Keratinocyte (primary cell): ENCODE results near the gene SSTR3. TPM values are rescaled to one million over a fixed set of nuclear protein-coding genes. Genes with fewer than 3 reads are reported as not detected.
A peak's percentile ranks its signal among the peaks of the same experiment; 100 is the strongest.

ENCODE experiments used
- DNase-seq: peaks from one replicate; pipeline ENCODE4 v3.0.0-alpha.2; 2011; ENCODE audit warnings: low read depth, missing footprints, low spot score
- FAIRE-seq: peaks from 2 replicates; lab custom pipeline; 2011; peaks lifted over from hg19 to GRCh38; lab: Jason Lieb, UNC
- H2AFZ ChIP-seq: 2 replicates; pipeline ENCODE4 v1.6.0; 2012; ENCODE audit warnings: low read length, control low read depth, inconsistent platforms; ENCODE audit not compliant: control insufficient read depth
- H3K27ac ChIP-seq: 2 replicates; pipeline ENCODE4 v1.5.1; 2011; ENCODE audit warnings: low read length; ENCODE audit not compliant: control insufficient read depth, insufficient read depth
- H3K27me3 ChIP-seq: 3 replicates; pipeline ENCODE4 v1.6.0; 2011; ENCODE audit warnings: low read length; ENCODE audit not compliant: control insufficient read depth, insufficient read depth; ENCODE audit errors: extremely low read depth
- H3K36me3 ChIP-seq, 2 experiments: 2 replicates in 1 of 2; 3 replicates in 1 of 2; pipeline ENCODE4 v1.5.1; 2011; ENCODE audit warnings: low read length in 2 of 2, mild to moderate bottlenecking in 1 of 2; ENCODE audit not compliant: control insufficient read depth in 2 of 2, insufficient read depth in 2 of 2; ENCODE audit errors: extremely low read depth in 1 of 2
- H3K4me1 ChIP-seq: 3 replicates; pipeline ENCODE4 v1.5.1; 2011; ENCODE audit warnings: low read length; ENCODE audit not compliant: control insufficient read depth, insufficient read depth; ENCODE audit errors: extremely low read depth
- H3K4me2 ChIP-seq: 3 replicates; pipeline ENCODE4 v1.6.0; 2011; ENCODE audit warnings: low read depth, low read length; ENCODE audit not compliant: control insufficient read depth, insufficient read depth; ENCODE audit errors: extremely low read depth
- H3K4me3 ChIP-seq, 3 experiments: fragments of 200-600 bp in 1 of 3; sonication (generic) in 1 of 3; 2 replicates in 2 of 3; 3 replicates in 1 of 3; pipeline ENCODE4 v1.5.1; 2011 to 2016; ENCODE audit warnings: low read length in 3 of 3, mild to moderate bottlenecking in 3 of 3, control low read depth in 2 of 3, inconsistent platforms in 1 of 3, low read depth in 1 of 3, mixed read lengths in 1 of 3, mixed run types in 1 of 3, moderate library complexity in 1 of 3; ENCODE audit not compliant: control insufficient read depth in 2 of 3, insufficient read depth in 2 of 3; ENCODE audit errors: extremely low read depth in 1 of 3
- H3K79me2 ChIP-seq: 2 replicates; pipeline ENCODE4 v1.6.0; 2012; ENCODE audit warnings: low read length; ENCODE audit not compliant: control insufficient read depth, insufficient read depth
- H3K9ac ChIP-seq: 3 replicates; pipeline ENCODE4 v1.6.0; 2011; ENCODE audit warnings: low read length; ENCODE audit not compliant: control insufficient read depth, insufficient read depth; ENCODE audit errors: extremely low read depth
- H3K9me1 ChIP-seq: 3 replicates; pipeline ENCODE4 v1.6.0; 2011; ENCODE audit warnings: low read length; ENCODE audit not compliant: control insufficient read depth, insufficient read depth; ENCODE audit errors: extremely low read depth
- H3K9me3 ChIP-seq: 2 replicates; pipeline ENCODE4 v1.5.1; 2012; ENCODE audit warnings: low read depth, low read length; ENCODE audit not compliant: control insufficient read depth
- H4K20me1 ChIP-seq: 3 replicates; pipeline ENCODE4 v1.6.0; 2011; ENCODE audit warnings: low read length; ENCODE audit not compliant: control insufficient read depth, insufficient read depth; ENCODE audit errors: extremely low read depth
- CTCF ChIP-seq, 3 experiments: IDR thresholded peaks in 1 of 3; conservative IDR thresholded peaks in 1 of 3; optimal IDR thresholded peaks in 1 of 3; 2 replicates in 2 of 3; 3 replicates in 1 of 3; pipeline versions ENCODE3 to v1.5.1; 2011; ENCODE audit warnings: low read length in 3 of 3, mild to moderate bottlenecking in 3 of 3, moderate library complexity in 2 of 3, control low read depth in 1 of 3, inconsistent platforms in 1 of 3; ENCODE audit not compliant: insufficient read depth in 2 of 3; ENCODE audit errors: extremely low read depth in 1 of 3
- EZH2 ChIP-seq: IDR thresholded peaks from one replicate; pipeline ENCODE4 v1.6.1; 2012; ENCODE audit warnings: inconsistent platforms, mild to moderate bottlenecking, low read length, moderate library complexity
- dilution Hi-C: fragments of 300-500 bp; cut with MboI; formaldehyde crosslinking; loops from one replicate; pipeline ENCODE4 v1.7.0; 2020; ENCODE audit warnings: low sequenced_read_pairs; ENCODE audit not compliant: extremely low pct_ligation_motif_present
- polyA plus RNA-seq, 5 experiments: library from polyadenylated mRNA; depleted of rRNA in 3 of 5; stranded (reverse) in 3 of 5; stranded (forward) in 1 of 5; unstranded in 1 of 5; fragments of >200 nt; gene quantifications; 1 replicate in 1 of 5; 2 replicates in 3 of 5; 3 replicates in 1 of 5; pipeline versions ENCODE4 v1.2.1 to v1.2.3, GENCODE V29; 2011 to 2012; ENCODE audit warnings: missing spikeins in 2 of 5, low read depth in 1 of 5, low replicate concordance in 1 of 5

The SSTR3 gene
- polyA plus RNA-seq, 1 donor (not counting 4 experiments of a cell fraction or from before 2014, with no cell fraction given) = not detected

- H4K20me1 ChIP-seq = no peaks in the 10 kb centered on the region
- no peaks in the 10 kb centered on the region for H3K79me2 ChIP-seq
- peak overlapping the region; percentile 98 for H2AFZ ChIP-seq
- H3K4me1 ChIP-seq = peaks cover 37% of the 10 kb centered on the region
- peak overlapping the region; percentile 87 for H3K9ac ChIP-seq
- peak overlapping the region; percentile 58 for H3K27ac ChIP-seq
- peak overlapping the region; percentile 75 for H3K4me2 ChIP-seq
- H3K36me3 ChIP-seq = no peaks in the 10 kb centered on the region
- DNase-seq = no peak
- H3K27me3 ChIP-seq = no peaks in the 10 kb centered on the region
- peak overlapping the region in 1 of 3 experiments; percentile 54 for H3K4me3 ChIP-seq
- H3K9me1 ChIP-seq = no peaks in the 10 kb centered on the region
- H3K9me3 ChIP-seq = no peaks in the 10 kb centered on the region
- no peak for TF ChIP-seq CTCF (optimal IDR thresholded peaks at IDR 0.05 in 1 of 3, IDR thresholded peaks at IDR 0.05 in 1 of 3, conservative IDR thresholded peaks at IDR 0.05 in 1 of 3; ENCODE audit: extremely low read depth in 1 of 3, insufficient read depth in 2 of 3, low read length in 3 of 3)
- TF ChIP-seq EZH2 = no peak
- FAIRE-seq = no peak
- dilution Hi-C loops = no loop called here
Measured at GRCh38 chr22:37199760-37200108, 12.5 kb downstream of the SSTR3 start.

GRCh38 chr22:37199103-37199759 lies 13.0 kb downstream of the SSTR3 start:
- H3K27ac ChIP-seq = peak overlapping the region; percentile 87
- peak overlapping the region; percentile 89 for H3K4me2 ChIP-seq
- peak overlapping the region; percentile 98 for H2AFZ ChIP-seq
- DNase-seq = peak; percentile 89
- H3K9me1 ChIP-seq = no peaks in the 10 kb centered on the region
- H3K4me3 ChIP-seq = peak overlapping the region; percentile 60 to 83 (median 77)
- no peaks in the 10 kb centered on the region for H3K27me3 ChIP-seq
- peak overlapping the region; percentile 87 for H3K9ac ChIP-seq
- H3K79me2 ChIP-seq = no peaks in the 10 kb centered on the region
- peaks cover 37% of the 10 kb centered on the region for H3K4me1 ChIP-seq
- TF ChIP-seq EZH2 (no peak), CTCF (optimal IDR thresholded peaks at IDR 0.05 in 1 of 3, IDR thresholded peaks at IDR 0.05 in 1 of 3, conservative IDR thresholded peaks at IDR 0.05 in 1 of 3; ENCODE audit: extremely low read depth in 1 of 3, insufficient read depth in 2 of 3, low read length in 3 of 3) (peak; percentile 72 to 93 (median 85))
- dilution Hi-C loops = no loop called here
- no peak for FAIRE-seq
- no peaks in the 10 kb centered on the region for H3K36me3 ChIP-seq
- H3K9me3 ChIP-seq = no peaks in the 10 kb centered on the region
- H4K20me1 ChIP-seq = no peaks in the 10 kb centered on the region
